GM12874 (cell line): Measurements from ENCODE around the gene KCNC3.

Experiments used
- CTCF ChIP-seq: IDR thresholded peaks from 2 replicates; pipeline ENCODE4 v1.5.1; 2011; ENCODE audit warnings: low read depth, mild to moderate bottlenecking, control low read depth, low read length, moderate library complexity; ENCODE audit not compliant: insufficient read depth

KCNC3 gene

GRCh38 chr19:50326101-50326664 is 3.0 kb downstream of the KCNC3 start:
- no peak for TF ChIP-seq CTCF

- no peak for TF ChIP-seq CTCF
Measured at GRCh38 chr19:50325310-50326100, 3.7 kb downstream of the KCNC3 start.

- no peak for TF ChIP-seq CTCF
Measured at GRCh38 chr19:50324331-50324730, 4.8 kb downstream of the KCNC3 start.

GRCh38 chr19:50323782-50324133 is 5.4 kb downstream of the KCNC3 start:
- no peak for TF ChIP-seq CTCF

GRCh38 chr19:50322931-50323781 is 6.0 kb downstream of the KCNC3 start:
- TF ChIP-seq CTCF = no peak

- TF ChIP-seq CTCF = no peak
Measured at GRCh38 chr19:50322234-50322633, 6.9 kb downstream of the KCNC3 start.

- no peak for TF ChIP-seq CTCF
Measured at GRCh38 chr19:50321831-50322230, 7.3 kb downstream of the KCNC3 start.
